PC-3 (cell line): Measurements from ENCODE around the gene PTPRF. TPM values are rescaled to one million over a fixed set of nuclear protein-coding genes. Genes with fewer than 3 reads are reported as not detected.

ENCODE experiments used
- ATAC-seq: fragments of 200-7000 bp; cut with Tn5 transposase; 2 replicates; pipeline ENCODE4 v1.9.1; 2020; ENCODE audit warnings: mild to moderate bottlenecking, moderate library complexity
- BruUV-seq: library from RNA; stranded (reverse); fragments of 400-500 nt; replicated peaks from 2 replicates; lab custom pipeline; 2021; lab: Mats Ljungman, UMichigan
- CTCF ChIA-PET: fragments of 300-600 bp; sonication (Branson Sonifier 250); formaldehyde crosslinking; loops from one replicate; lab custom pipeline; 2022; ENCODE audit warnings: antibody characterized with exemption; lab: Charles Lee
- POLR2A ChIA-PET: fragments of 300-600 bp; sonication (Branson Sonifier 250); formaldehyde crosslinking; loops from one replicate; lab custom pipeline; 2022; ENCODE audit warnings: antibody characterized with exemption; ENCODE audit not compliant: unreplicated experiment; lab: Charles Lee
- DNase-seq: peaks from one replicate; pipeline ENCODE4 v3.0.0-alpha.2; 2015
- H2AFZ ChIP-seq: fragments of 300-600 bp; sonication (generic); 2 replicates; pipeline ENCODE4 v1.6.0; 2016; ENCODE audit warnings: antibody characterized with exemption, low read length
- H3F3A ChIP-seq: fragments of 300-600 bp; sonication (generic); one replicate; pipeline ENCODE4 v1.6.0; 2017; ENCODE audit warnings: antibody characterized with exemption, low read length, control low read depth, mild to moderate bottlenecking; ENCODE audit not compliant: unreplicated experiment
- H3K27ac ChIP-seq: fragments of 300-600 bp; sonication (generic); 2 replicates; pipeline ENCODE4 v1.5.1; 2016; ENCODE audit warnings: mild to moderate bottlenecking, low read length
- H3K27me3 ChIP-seq: fragments of 300-600 bp; sonication (generic); 2 replicates; pipeline ENCODE4 v1.6.1; 2016; ENCODE audit warnings: low read length, mixed read lengths
- H3K36me3 ChIP-seq: fragments of 300-600 bp; sonication (generic); 2 replicates; pipeline ENCODE4 v1.6.1; 2016; ENCODE audit warnings: low read depth, mixed run types, low read length, mixed read lengths
- H3K4me1 ChIP-seq: fragments of 300-600 bp; sonication (generic); 2 replicates; pipeline ENCODE4 v1.5.1; 2016; ENCODE audit warnings: low read length; ENCODE audit not compliant: insufficient read depth
- H3K4me2 ChIP-seq: fragments of 300-600 bp; sonication (generic); 2 replicates; pipeline ENCODE4 v1.6.0; 2016; ENCODE audit warnings: low read length
- H3K4me3 ChIP-seq: fragments of 300-600 bp; sonication (generic); 2 replicates; pipeline ENCODE4 v1.5.1; 2016; ENCODE audit warnings: mild to moderate bottlenecking, low read length, mixed read lengths
- H3K79me2 ChIP-seq: fragments of 300-600 bp; sonication (generic); 2 replicates; pipeline ENCODE4 v1.6.1; 2017; ENCODE audit warnings: low read length, mixed read lengths
- H3K9ac ChIP-seq: fragments of 300-600 bp; sonication (generic); 2 replicates; pipeline ENCODE4 v1.6.0; 2016; ENCODE audit warnings: mild to moderate bottlenecking, low read length
- H3K9me2 ChIP-seq: fragments of 300-600 bp; sonication (generic); replicated peaks from 2 replicates; pipeline ENCODE4 v1.6.1; 2016; ENCODE audit warnings: mixed run types, low read length, mixed read lengths
- H3K9me3 ChIP-seq: fragments of 300-600 bp; sonication (generic); 2 replicates; pipeline ENCODE4 v1.6.1; 2016; ENCODE audit warnings: low read length, mixed read lengths
- H4K20me1 ChIP-seq: fragments of 300-600 bp; sonication (generic); 2 replicates; pipeline ENCODE4 v1.6.1; 2016; ENCODE audit warnings: low read length, mixed read lengths
- EZH2 ChIP-seq: fragments of 300-600 bp; sonication (generic); IDR thresholded peaks from one replicate; pipeline ENCODE4 v1.6.1; 2017; ENCODE audit warnings: antibody characterized with exemption, mild to moderate bottlenecking, low read length; ENCODE audit not compliant: unreplicated experiment
- EZH2phosphoT487 ChIP-seq: fragments of 300-600 bp; sonication (generic); IDR thresholded peaks from 2 replicates; pipeline ENCODE4 v1.6.1; 2018; ENCODE audit warnings: mild to moderate bottlenecking, antibody characterized with exemption, low read length, borderline replicate concordance
- intact Hi-C: fragments of 100-400 bp; cut with micrococcal nuclease; formaldehyde crosslinking; loops from 2 replicates; pipeline ENCODE4 v1.9.0; 2023
- total RNA-seq: library from RNA; depleted of rRNA; stranded (reverse); fragments of >200 nt; gene quantifications from 2 replicates; pipeline ENCODE4 v1.2.3, GENCODE V29; 2014
- TF ChIP-seq, protein P1 (sequence below): fragments of 300-600 bp; sonication (generic); conservative IDR thresholded peaks from 2 replicates; pipeline ENCODE4 v1.5.1; 2017; ENCODE audit warnings: antibody characterized with exemption, low read depth, mild to moderate bottlenecking, low read length

The PTPRF gene
- total RNA-seq, 1 experiment from 2014 or later, result 67.4 TPM

GRCh38 chr1:43564551-43565348 is 34.1 kb downstream of the PTPRF start:
- no peaks in the 10 kb centered on the region for H4K20me1 ChIP-seq
- TF ChIP-seq, protein P1, sequence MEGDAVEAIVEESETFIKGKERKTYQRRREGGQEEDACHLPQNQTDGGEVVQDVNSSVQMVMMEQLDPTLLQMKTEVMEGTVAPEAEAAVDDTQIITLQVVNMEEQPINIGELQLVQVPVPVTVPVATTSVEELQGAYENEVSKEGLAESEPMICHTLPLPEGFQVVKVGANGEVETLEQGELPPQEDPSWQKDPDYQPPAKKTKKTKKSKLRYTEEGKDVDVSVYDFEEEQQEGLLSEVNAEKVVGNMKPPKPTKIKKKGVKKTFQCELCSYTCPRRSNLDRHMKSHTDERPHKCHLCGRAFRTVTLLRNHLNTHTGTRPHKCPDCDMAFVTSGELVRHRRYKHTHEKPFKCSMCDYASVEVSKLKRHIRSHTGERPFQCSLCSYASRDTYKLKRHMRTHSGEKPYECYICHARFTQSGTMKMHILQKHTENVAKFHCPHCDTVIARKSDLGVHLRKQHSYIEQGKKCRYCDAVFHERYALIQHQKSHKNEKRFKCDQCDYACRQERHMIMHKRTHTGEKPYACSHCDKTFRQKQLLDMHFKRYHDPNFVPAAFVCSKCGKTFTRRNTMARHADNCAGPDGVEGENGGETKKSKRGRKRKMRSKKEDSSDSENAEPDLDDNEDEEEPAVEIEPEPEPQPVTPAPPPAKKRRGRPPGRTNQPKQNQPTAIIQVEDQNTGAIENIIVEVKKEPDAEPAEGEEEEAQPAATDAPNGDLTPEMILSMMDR, result no peak
- TF ChIP-seq EZH2phosphoT487 (no peak), EZH2 (no peak)
- POLR2A ChIA-PET, result no interaction called here
- CTCF ChIA-PET, result no interaction called here
- no peak overlapping the region for H3K4me2 ChIP-seq
- H3K27ac ChIP-seq, result no peak overlapping the region
- 0 out of 2 replicates have a peak, but pooled peaks cover 11% of the 10 kb centered on the region for H3K36me3 ChIP-seq
- intact Hi-C loops, result no loop called here
- H3K4me3 ChIP-seq, result no peak overlapping the region
- H3K4me1 ChIP-seq, result no peaks in the 10 kb centered on the region
- peaks cover 4% of the 10 kb centered on the region; the same call in 1 of the 2 replicates for H3K79me2 ChIP-seq
- no peaks in the 10 kb centered on the region for H3K9me3 ChIP-seq
- H3K9me2 ChIP-seq, result no peaks in the 10 kb centered on the region
- no peak for ATAC-seq
- no peak overlapping the region for H2AFZ ChIP-seq
- DNase-seq, result no peak
- no peaks in the 10 kb centered on the region for H3K27me3 ChIP-seq
- H3K9ac ChIP-seq, result no peak overlapping the region
- BruUV-seq, result no TSS peak
- H3F3A ChIP-seq, result no peaks in the 10 kb centered on the region

GRCh38 chr1:43565600-43566360 is 35.1 kb downstream of the PTPRF start:
- TF ChIP-seq EZH2phosphoT487, result no peak
- TF ChIP-seq, protein P1, result no peak
- no peak for TF ChIP-seq EZH2
- no peak for ATAC-seq
- no peak for DNase-seq
- Histone ChIP-seq H3K4me1 (no peaks in the 10 kb centered on the region), H3K4me3 (no peak overlapping the region), H3K36me3 (0 out of 2 replicates have a peak, but pooled peaks cover 10% of the 10 kb centered on the region), H2AFZ (no peak overlapping the region), H3K79me2 (no peaks in the 10 kb centered on the region), H3K27me3 (no peaks in the 10 kb centered on the region), H3K4me2 (no peak overlapping the region), H3K9me2 (no peaks in the 10 kb centered on the region), H3K27ac (no peak overlapping the region), H3K9ac (no peak overlapping the region), H4K20me1 (no peaks in the 10 kb centered on the region), H3K9me3 (no peaks in the 10 kb centered on the region), H3F3A (no peaks in the 10 kb centered on the region)
- ChIA-PET CTCF (no interaction called here), POLR2A (no interaction called here)
- BruUV-seq, result no TSS peak
- intact Hi-C loops, result no loop called here
